SK-N-SH (cell line): ENCODE results near the gene EDN2.
A peak's percentile ranks its signal among the peaks of the same experiment; 100 is the strongest.

Experiments used
- CHD2 ChIP-seq: fragments of 150-350 bp; IDR thresholded peaks from 2 replicates; pipeline ENCODE4 v1.6.1; 2018; ENCODE audit warnings: low read length; ENCODE audit not compliant: partially characterized antibody
- ELF1 ChIP-seq: IDR thresholded peaks from 2 replicates; pipeline ENCODE4 v1.4.0; 2012
- EP300 ChIP-seq, 2 experiments: IDR thresholded peaks; 2 replicates each; pipeline versions ENCODE4 v1.4.0 to v1.6.1; 2012; ENCODE audit warnings: borderline replicate concordance in 1 of 2, low read depth in 1 of 2, low read length in 1 of 2
- JUND ChIP-seq: IDR thresholded peaks from 2 replicates; pipeline ENCODE4 v1.4.0; 2012
- RFX5 ChIP-seq: IDR thresholded peaks from 2 replicates; pipeline ENCODE4 v1.6.1; 2012; ENCODE audit warnings: mild to moderate bottlenecking, improper control_type of control experiment, low read length
- SIN3A ChIP-seq: IDR thresholded peaks from 2 replicates; pipeline ENCODE4 v1.6.1; 2012; ENCODE audit warnings: low read depth, mild to moderate bottlenecking, low read length, moderate library complexity, borderline replicate concordance
- TAF1 ChIP-seq: IDR thresholded peaks from 2 replicates; pipeline ENCODE4 v1.6.1; 2012; ENCODE audit warnings: low read depth, mild to moderate bottlenecking, low read length, moderate library complexity, borderline replicate concordance
- YY1 ChIP-seq: IDR thresholded peaks from 2 replicates; pipeline ENCODE4 v1.4.0; 2012; ENCODE audit warnings: low read depth, mild to moderate bottlenecking
- TF ChIP-seq, protein P1 (sequence below): IDR thresholded peaks from 2 replicates; pipeline ENCODE4; 2012
- TF ChIP-seq, protein P2 (sequence below): fragments of 200-600 bp; sonication (generic); IDR thresholded peaks from 2 replicates; pipeline ENCODE4 v1.6.1; 2017; ENCODE audit warnings: antibody characterized with exemption, mild to moderate bottlenecking, moderate library complexity
- TF ChIP-seq, protein P3 (sequence below): fragments of 150-350 bp; IDR thresholded peaks from 2 replicates; pipeline ENCODE4 v1.6.1; 2016; ENCODE audit warnings: mild to moderate bottlenecking, low read depth, low read length
- TF ChIP-seq, protein P4 (sequence below): IDR thresholded peaks from 2 replicates; pipeline ENCODE4 v1.4.0; 2012; ENCODE audit warnings: low read depth

- TF ChIP-seq SIN3A (no peak), TAF1 (no peak), CHD2 (no peak), ELF1 (no peak), RFX5 (no peak), EP300 (IDR thresholded peaks at IDR 0.05; ENCODE audit: borderline replicate concordance in 1 of 2, low read depth in 1 of 2, low read length in 1 of 2) (peak; percentile 26 to 63; a peak in 1 of 4 replicates), JUND (peak; percentile 28), YY1 (no peak)
- TF ChIP-seq, protein P1, sequence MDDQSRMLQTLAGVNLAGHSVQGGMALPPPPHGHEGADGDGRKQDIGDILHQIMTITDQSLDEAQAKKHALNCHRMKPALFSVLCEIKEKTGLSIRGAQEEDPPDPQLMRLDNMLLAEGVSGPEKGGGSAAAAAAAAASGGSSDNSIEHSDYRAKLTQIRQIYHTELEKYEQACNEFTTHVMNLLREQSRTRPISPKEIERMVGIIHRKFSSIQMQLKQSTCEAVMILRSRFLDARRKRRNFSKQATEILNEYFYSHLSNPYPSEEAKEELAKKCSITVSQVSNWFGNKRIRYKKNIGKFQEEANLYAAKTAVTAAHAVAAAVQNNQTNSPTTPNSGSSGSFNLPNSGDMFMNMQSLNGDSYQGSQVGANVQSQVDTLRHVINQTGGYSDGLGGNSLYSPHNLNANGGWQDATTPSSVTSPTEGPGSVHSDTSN: peak; percentile 29; the same call in 1 of the 2 replicates
- TF ChIP-seq, protein P2, sequence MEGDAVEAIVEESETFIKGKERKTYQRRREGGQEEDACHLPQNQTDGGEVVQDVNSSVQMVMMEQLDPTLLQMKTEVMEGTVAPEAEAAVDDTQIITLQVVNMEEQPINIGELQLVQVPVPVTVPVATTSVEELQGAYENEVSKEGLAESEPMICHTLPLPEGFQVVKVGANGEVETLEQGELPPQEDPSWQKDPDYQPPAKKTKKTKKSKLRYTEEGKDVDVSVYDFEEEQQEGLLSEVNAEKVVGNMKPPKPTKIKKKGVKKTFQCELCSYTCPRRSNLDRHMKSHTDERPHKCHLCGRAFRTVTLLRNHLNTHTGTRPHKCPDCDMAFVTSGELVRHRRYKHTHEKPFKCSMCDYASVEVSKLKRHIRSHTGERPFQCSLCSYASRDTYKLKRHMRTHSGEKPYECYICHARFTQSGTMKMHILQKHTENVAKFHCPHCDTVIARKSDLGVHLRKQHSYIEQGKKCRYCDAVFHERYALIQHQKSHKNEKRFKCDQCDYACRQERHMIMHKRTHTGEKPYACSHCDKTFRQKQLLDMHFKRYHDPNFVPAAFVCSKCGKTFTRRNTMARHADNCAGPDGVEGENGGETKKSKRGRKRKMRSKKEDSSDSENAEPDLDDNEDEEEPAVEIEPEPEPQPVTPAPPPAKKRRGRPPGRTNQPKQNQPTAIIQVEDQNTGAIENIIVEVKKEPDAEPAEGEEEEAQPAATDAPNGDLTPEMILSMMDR: no peak
- TF ChIP-seq, protein P3, sequence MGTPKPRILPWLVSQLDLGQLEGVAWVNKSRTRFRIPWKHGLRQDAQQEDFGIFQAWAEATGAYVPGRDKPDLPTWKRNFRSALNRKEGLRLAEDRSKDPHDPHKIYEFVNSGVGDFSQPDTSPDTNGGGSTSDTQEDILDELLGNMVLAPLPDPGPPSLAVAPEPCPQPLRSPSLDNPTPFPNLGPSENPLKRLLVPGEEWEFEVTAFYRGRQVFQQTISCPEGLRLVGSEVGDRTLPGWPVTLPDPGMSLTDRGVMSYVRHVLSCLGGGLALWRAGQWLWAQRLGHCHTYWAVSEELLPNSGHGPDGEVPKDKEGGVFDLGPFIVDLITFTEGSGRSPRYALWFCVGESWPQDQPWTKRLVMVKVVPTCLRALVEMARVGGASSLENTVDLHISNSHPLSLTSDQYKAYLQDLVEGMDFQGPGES: no peak
- TF ChIP-seq, protein P4, sequence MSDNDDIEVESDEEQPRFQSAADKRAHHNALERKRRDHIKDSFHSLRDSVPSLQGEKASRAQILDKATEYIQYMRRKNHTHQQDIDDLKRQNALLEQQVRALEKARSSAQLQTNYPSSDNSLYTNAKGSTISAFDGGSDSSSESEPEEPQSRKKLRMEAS: peak; percentile 24; the same call in 1 of the 2 replicates
Observed at GRCh38 chr1:41442697-41443251, 41.7 kb downstream of the EDN2 start.
